Hepatic stellate cell (primary cell): Measurements from ENCODE around the gene NTHL1.

Source experiments
- DNase-seq: peaks from one replicate; pipeline ENCODE4 v3.0.0; 2011; ENCODE audit warnings: low spot score

NTHL1 gene

GRCh38 chr16:2008009-2008526, 39.6 kb downstream of the NTHL1 start:
- no peak for DNase-seq

DNA sequence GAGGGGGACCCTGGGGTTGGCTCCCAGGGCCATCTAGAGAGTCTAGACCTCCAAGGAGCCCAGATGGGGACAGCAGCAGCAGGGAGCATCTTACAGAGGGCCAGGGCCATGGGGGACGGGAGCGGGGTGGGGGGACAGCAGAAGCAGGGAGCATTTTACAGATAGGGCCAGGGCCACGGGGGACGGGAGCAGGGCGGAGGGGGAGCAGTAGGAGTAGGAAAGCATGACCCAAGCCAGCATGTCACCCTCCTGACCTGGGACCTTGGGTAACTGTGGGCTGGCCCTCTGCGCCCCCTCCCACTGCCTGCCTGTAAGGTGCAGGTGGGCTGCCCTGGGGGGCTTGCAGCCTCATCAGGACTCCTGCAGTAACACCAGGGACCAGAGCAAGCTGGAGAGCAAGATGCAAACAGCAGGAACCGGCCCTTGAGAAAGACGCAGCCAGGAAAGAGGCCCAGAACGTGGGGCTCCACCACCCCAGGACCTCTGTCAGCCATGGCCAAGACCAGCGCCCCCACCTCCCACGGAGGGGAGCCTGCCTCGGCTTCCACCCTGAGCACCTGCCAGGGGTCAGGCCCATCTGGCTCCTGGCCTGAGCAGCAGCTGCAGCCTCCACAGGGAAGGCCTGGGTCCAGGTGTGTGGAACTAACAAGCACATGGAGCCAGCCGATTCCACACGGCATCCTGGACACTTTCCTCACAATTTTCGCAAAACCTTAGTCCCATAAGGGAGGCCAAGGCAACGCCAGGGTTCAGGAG, 40.4 kb downstream of the NTHL1 start:
- DNase-seq = no peak

DNA sequence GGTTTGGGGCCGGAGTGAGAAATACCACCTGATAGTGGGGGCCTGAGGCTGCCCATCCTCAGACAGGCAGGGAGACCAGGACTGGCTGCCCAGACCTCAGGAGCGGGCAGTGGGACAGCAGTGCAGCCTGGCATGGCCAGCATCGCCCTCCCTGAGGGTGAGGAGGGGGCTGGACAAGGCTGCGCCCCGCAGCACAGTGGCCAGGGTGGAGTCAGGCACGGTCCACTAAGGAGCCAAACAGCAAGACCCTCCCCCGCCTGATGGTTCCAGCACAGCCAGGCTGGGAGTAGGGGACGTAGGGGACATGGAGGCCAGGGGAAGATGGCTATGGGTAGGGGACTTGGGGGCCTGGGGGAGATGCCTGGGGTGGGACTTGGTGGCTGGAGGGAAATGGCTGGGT, 41.3 kb downstream of the NTHL1 start:
- no peak for DNase-seq

- no peak for DNase-seq
Measured at GRCh38 chr16:2005646-2006045, 42.0 kb downstream of the NTHL1 start.

DNA sequence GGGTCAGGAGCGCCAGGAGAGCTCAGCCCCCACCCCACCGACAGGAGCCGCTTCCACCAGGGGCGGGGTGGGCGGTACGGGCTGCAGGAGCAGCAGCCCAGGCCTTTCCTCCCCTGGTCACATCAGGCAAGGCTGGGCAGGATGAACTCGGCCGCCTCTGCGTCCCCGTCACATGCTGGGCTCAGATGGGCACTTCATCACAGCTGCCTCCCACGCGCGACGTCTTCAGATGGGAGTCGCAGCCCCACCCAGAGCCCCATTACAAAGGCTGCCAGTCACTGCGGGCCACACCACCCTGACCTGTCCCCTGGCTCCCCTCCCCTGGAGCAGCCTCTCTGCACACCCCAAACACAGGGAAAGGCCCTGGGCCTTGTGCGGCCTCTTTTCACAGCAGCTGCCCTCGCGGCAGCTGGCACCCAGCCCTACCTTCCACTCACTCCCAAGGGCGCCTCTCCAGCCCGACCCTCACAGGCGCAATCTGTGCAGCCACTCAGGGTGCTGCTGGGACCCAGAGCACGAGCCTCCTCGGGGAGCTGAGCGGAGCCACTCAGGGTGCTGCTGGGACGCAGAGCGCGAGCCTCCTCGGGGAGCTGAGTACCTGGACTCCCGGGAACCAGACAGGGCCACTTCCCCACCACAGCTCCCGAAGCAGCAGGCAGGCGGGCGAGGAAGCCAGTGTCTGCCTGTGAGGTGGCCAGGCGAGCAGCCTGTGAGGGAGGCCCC, 42.7 kb downstream of the NTHL1 start:
- DNase-seq = no peak

GRCh38 chr16:2003827-2004641, 43.6 kb downstream of the NTHL1 start:
- peak; percentile 96 for DNase-seq

- DNase-seq = no peak
Measured at GRCh38 chr16:2003231-2003826, 44.3 kb downstream of the NTHL1 start.

DNA sequence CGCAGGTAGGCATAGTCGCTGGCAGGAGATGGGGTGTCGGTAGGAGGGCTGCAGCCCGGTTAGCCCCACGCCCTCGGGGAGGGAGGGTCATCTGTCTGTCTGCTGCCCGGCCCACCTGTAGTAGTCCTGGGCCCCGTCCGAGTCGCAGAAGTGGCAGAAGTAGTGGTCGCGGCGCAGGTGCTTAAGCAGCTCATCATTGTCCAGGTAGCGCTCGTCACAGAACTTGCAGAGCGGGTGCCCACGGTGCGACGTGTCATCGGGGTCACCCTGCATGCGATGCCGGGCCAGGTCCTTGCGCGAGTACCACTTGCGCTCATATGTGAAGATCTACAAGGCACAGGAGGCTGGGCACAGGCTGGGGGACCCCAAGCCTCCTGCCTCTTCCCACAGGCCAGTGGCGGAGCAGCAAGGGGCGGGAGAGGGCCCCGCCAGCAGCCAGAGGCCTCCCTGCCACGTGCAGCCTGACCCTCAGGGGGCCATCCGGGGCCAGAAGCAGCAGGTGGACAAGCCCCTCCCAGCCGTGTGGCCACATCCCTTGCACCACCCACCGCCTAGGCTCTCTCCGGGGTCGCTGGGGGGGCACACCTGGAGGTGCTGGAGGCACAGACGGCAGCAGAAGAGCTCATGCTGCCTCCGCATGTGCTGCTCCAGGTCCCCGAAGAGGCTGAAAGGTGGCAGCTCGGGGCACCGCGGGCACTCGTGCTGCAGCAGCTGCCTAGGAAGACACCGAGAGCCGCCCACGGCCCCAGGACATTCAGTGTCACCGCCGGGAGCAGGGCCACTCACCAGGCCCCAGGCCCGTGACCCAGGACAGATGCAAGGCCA, 45.0 kb downstream of the NTHL1 start:
- no peak for DNase-seq

GRCh38 chr16:2001456-2002355, 45.9 kb downstream of the NTHL1 start:
- no peak for DNase-seq

GRCh38 chr16:2001035-2001434, 46.6 kb downstream of the NTHL1 start:
- DNase-seq = no peak

GRCh38 chr16:1999866-2000514, 47.6 kb downstream of the NTHL1 start:
- DNase-seq = no peak

DNA sequence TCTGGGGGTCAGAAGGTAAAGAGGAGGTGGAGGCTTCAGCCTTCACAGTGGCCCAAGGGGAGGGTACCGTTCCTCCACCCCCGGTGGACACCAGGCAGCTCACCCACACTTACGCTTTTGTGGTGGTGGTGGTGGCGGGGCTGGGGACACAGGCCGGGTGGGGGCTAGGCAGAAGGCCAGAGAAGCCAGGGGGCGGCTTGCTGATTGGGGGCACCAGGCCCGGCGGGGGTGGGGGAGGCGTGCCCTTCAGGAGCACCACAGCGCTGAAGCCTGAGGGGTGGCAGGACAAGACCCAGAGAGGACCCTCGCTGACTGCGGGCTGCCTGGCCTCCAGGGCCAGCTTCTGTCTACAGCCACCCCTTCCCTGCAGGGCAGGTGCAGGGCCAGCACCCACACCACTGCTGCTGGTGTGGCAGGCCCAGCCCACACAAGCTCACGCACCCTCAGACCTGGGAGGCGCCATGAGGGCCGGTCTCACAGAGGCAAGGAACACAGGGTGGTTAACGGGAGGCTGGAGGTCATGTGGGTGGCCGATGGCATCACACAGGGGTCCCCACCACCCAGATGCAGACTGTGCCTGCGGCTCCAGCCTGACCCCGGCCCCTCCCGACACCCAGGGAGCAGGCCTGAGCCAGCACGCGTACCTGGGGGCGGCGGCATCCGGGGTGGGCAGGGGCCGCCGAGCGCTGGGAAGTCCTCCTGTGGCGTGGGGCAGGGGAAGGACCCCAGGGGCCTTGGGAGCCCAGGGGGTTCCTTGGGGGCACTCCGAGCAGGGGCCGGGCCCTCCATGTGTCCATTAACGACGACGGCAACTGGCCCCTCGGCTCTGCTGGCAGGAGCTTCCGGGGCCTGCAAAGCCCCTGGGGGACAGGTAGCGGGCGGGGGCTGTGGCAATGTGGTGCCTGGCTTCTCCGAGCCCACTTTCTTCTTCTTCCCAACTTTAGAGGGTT, 48.5 kb downstream of the NTHL1 start:
- DNase-seq = no peak

GRCh38 chr16:1998360-1998835, 49.2 kb downstream of the NTHL1 start:
- DNase-seq = no peak

- no peak for DNase-seq
Measured at GRCh38 chr16:1997494-1998359, 49.9 kb downstream of the NTHL1 start.

DNA sequence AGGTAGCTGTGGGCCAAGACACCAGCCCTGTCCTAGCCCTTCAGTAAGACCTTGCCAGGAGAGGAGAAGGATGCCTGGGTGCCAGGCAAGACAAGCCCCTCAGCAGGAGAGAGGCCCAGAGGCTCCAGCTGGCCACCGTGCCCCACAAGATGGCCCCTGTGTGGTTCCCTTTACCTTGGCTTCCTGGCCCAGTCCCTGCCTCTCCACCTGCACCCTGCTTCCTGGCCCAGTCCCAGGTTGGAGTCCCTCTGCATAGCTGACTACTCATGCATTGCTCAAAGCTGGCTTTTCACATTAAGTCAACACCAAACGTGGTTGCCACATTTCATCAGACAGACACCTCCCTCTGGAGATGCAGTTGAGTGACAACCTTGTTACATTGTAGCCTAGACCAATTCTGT, 53.9 kb downstream of the NTHL1 start:
- DNase-seq = no peak

DNA sequence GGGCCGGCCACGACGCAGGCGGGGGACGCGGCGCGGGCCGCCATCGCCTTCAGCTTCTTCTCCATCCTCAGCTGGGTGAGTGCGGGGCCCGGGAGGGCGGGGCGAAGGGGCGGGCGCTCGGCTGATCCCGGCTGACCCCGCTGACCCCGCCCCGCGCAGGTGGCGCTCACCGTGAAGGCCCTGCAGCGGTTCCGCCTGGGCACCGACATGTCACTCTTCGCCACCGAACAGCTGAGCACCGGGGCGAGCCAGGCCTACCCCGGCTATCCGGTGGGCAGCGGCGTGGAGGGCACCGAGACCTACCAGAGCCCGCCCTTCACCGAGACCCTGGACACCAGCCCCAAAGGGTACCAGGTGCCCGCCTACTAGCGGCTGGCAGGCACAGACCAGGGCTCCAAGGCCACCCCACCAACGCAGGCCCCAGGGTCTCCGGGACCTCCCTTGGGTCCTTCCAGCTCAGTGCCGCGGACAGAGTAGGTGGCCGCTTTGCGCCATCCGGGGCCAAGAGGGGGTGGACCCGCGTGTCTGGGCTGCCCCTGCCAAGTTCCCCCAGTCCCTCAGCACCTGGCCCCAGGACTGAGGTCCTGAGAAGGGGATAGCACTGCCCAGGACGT, 54.8 kb downstream of the NTHL1 start:
- DNase-seq = no peak
